ENCODE measurements around the gene CYP2S1.

DNA sequence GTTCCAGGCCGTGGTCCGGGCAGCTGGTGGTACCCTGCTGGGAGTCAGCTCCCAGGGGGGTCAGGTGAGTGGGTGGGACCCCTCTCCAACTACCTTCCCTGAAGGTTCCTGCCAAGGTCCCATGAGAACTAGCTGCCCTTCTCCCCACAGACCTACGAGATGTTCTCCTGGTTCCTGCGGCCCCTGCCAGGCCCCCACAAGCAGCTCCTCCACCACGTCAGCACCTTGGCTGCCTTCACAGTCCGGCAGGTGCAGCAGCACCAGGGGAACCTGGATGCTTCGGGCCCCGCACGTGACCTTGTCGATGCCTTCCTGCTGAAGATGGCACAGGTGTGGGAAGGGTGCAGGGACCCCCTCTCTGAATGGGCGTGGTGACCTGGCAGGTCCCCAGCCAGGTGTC, 5.5 kb downstream of the CYP2S1 start:
- TF ChIP-seq, protein P1, sequence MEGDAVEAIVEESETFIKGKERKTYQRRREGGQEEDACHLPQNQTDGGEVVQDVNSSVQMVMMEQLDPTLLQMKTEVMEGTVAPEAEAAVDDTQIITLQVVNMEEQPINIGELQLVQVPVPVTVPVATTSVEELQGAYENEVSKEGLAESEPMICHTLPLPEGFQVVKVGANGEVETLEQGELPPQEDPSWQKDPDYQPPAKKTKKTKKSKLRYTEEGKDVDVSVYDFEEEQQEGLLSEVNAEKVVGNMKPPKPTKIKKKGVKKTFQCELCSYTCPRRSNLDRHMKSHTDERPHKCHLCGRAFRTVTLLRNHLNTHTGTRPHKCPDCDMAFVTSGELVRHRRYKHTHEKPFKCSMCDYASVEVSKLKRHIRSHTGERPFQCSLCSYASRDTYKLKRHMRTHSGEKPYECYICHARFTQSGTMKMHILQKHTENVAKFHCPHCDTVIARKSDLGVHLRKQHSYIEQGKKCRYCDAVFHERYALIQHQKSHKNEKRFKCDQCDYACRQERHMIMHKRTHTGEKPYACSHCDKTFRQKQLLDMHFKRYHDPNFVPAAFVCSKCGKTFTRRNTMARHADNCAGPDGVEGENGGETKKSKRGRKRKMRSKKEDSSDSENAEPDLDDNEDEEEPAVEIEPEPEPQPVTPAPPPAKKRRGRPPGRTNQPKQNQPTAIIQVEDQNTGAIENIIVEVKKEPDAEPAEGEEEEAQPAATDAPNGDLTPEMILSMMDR (IDR thresholded peaks at IDR 0.05): no peak
- no peak for TF ChIP-seq POLR2A (IDR thresholded peaks at IDR 0.05)

Data from gastroesophageal sphincter (tissue), 3 donors.